Measurements from ENCODE around the gene HAAO. TPM values are rescaled to one million over a fixed set of nuclear protein-coding genes. Genes with fewer than 3 reads are reported as not detected.

The HAAO gene
- total RNA-seq, 1 donor from 2014 or later = 14.5 TPM

GRCh38 chr2:42764901-42765300, 27.5 kb downstream of the HAAO start:
- DNase-seq (ENCODE audit: low spot score, unreplicated experiment) = no peak
- peaks cover 4% of the 10 kb centered on the region for H3K36me3 Mint-ChIP-seq (ENCODE audit: insufficient read depth)
- H3K27me3 Mint-ChIP-seq = no peaks in the 10 kb centered on the region
- no peaks in the 10 kb centered on the region for H3K9me3 Mint-ChIP-seq (ENCODE audit: low read depth)
- no peaks in the 10 kb centered on the region for H3K4me1 Mint-ChIP-seq (ENCODE audit: low read depth)
- H3K4me3 Mint-ChIP-seq (ENCODE audit: low read depth) = no peak overlapping the region
- H3K27ac Mint-ChIP-seq = no peak overlapping the region
- TF ChIP-seq CTCF (IDR thresholded peaks at IDR 0.05; ENCODE audit: unreplicated experiment) = no peak

- Mint-ChIP-seq H3K4me3 (ENCODE audit: low read depth) (no peak within 1 kb of the TSS), H3K9me3 (ENCODE audit: low read depth) (no peaks in the 10 kb centered on the region), H3K4me1 (ENCODE audit: low read depth) (no peaks in the 10 kb centered on the region), H3K36me3 (ENCODE audit: insufficient read depth) (peaks cover 4% of the 10 kb centered on the region), H3K27ac (no peak within 1 kb of the TSS), H3K27me3 (no peaks in the 10 kb centered on the region)
- TF ChIP-seq CTCF (IDR thresholded peaks at IDR 0.05; ENCODE audit: unreplicated experiment) = no peak
- no peak for DNase-seq (ENCODE audit: low spot score, unreplicated experiment)
Observed at GRCh38 chr2:42764096-42764495, 28.3 kb downstream of the HAAO start, which contains the start of gene OXER1. TSS of gene OXER1 (minus strand) at chr2:42764135. CDS start at chr2:42764062, 73 bp downstream.

- DNase-seq (ENCODE audit: low spot score, unreplicated experiment) = no peak
- TF ChIP-seq CTCF (IDR thresholded peaks at IDR 0.05; ENCODE audit: unreplicated experiment) = no peak
- H3K27me3 Mint-ChIP-seq = no peaks in the 10 kb centered on the region
Observed at GRCh38 chr2:42762823-42763804, 29.3 kb downstream of the HAAO start.

GRCh38 chr2:42762155-42762554, 30.2 kb downstream of the HAAO start:
- peaks cover 4% of the 10 kb centered on the region for H3K36me3 Mint-ChIP-seq (ENCODE audit: insufficient read depth)
- no peaks in the 10 kb centered on the region for H3K9me3 Mint-ChIP-seq (ENCODE audit: low read depth)
- no peaks in the 10 kb centered on the region for H3K27me3 Mint-ChIP-seq
- no peaks in the 10 kb centered on the region for H3K4me1 Mint-ChIP-seq (ENCODE audit: low read depth)
- H3K27ac Mint-ChIP-seq = no peak overlapping the region
- TF ChIP-seq CTCF (IDR thresholded peaks at IDR 0.05; ENCODE audit: unreplicated experiment) = no peak
- no peak for DNase-seq (ENCODE audit: low spot score, unreplicated experiment)
- H3K4me3 Mint-ChIP-seq (ENCODE audit: low read depth) = no peak overlapping the region

More at GRCh38 chr2:42762823-42763804, 29.3 kb downstream of the HAAO start:
- no peaks in the 10 kb centered on the region for H3K4me1 Mint-ChIP-seq (ENCODE audit: low read depth)
- H3K36me3 Mint-ChIP-seq (ENCODE audit: insufficient read depth) = peaks cover 4% of the 10 kb centered on the region
- no peaks in the 10 kb centered on the region for H3K9me3 Mint-ChIP-seq (ENCODE audit: low read depth)
- H3K4me3 Mint-ChIP-seq (ENCODE audit: low read depth) = no peak overlapping the region
- H3K27ac Mint-ChIP-seq = peak overlapping the region; percentile 56

GRCh38 chr2:42761554-42761953, 30.8 kb downstream of the HAAO start:
- H3K9me3 Mint-ChIP-seq (ENCODE audit: low read depth) = no peaks in the 10 kb centered on the region
- no peaks in the 10 kb centered on the region for H3K4me1 Mint-ChIP-seq (ENCODE audit: low read depth)
- H3K27ac Mint-ChIP-seq = no peak overlapping the region
- no peak for TF ChIP-seq CTCF (IDR thresholded peaks at IDR 0.05; ENCODE audit: unreplicated experiment)
- no peak for DNase-seq (ENCODE audit: low spot score, unreplicated experiment)
- H3K27me3 Mint-ChIP-seq = no peaks in the 10 kb centered on the region
- H3K36me3 Mint-ChIP-seq (ENCODE audit: insufficient read depth) = peaks cover 4% of the 10 kb centered on the region
- no peak overlapping the region for H3K4me3 Mint-ChIP-seq (ENCODE audit: low read depth)

Measured in progenitor cell of endocrine pancreas (in vitro differentiated cells).